ENCODE data around the gene BLOC1S5. TPM values are rescaled to one million over a fixed set of nuclear protein-coding genes. Genes with fewer than 3 reads are reported as not detected.

BLOC1S5 gene
- total RNA-seq, 1 donor from 2014 or later: 10.7 TPM

DNA sequence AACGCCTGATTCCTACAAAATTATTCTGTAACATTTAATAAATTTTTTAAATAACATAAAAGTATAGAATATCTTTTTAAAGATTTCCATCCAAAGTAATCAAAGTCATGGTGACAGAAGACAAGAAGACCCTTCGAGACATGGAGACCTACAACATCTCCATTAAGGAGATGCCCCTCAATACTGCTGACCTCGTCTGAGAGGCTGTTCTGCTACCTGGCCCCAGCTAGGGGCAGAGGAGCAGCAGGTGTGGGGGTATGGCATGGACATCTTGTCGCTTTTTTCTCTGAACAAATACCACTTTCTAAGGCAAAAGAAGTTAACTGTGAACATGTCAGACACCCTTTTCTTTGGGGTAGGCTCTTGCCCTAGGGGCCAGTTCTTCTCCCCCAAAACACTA, 44.1 kb downstream of the BLOC1S5 start:
- Histone ChIP-seq H3K27me3 (no peaks in the 10 kb centered on the region), H3K27ac (no peak overlapping the region), H3K9me3 (no peaks in the 10 kb centered on the region), H3K4me3 (no peak overlapping the region), H3K36me3 (peaks cover 3% of the 10 kb centered on the region), H3K4me1 (no peaks in the 10 kb centered on the region)
- intact Hi-C loops (cut with DNase I): no loop called here
- DNase-seq (no peak), ATAC-seq (no peak)
- TF ChIP-seq CTCF (IDR thresholded peaks at IDR 0.05): no peak

DNA sequence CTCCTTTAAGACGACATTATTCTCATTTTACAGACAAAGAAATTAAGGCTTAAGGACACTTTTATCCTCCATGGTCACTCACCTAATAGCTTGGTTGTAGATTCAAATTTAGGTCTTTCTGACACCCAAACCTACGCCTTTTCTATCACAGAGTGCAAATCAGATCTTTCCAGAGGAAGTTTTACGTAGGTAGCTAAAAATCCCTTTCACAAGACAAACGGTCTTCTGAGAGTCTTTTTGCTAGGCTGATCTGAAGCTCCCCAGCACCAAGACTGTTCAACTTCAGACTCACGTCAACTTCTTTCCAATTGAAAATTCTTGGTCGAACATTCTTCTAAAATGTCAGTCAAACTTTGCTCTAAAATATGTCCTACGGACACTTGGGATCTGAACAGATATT, 46.5 kb downstream of the BLOC1S5 start:
- Histone ChIP-seq H3K27ac (no peak overlapping the region), H3K27me3 (no peaks in the 10 kb centered on the region), H3K4me3 (no peak overlapping the region), H3K36me3 (peaks cover 9% of the 10 kb centered on the region), H3K9me3 (no peaks in the 10 kb centered on the region), H3K4me1 (no peaks in the 10 kb centered on the region)
- no peak for TF ChIP-seq CTCF (IDR thresholded peaks at IDR 0.05)
- ATAC-seq (no peak), DNase-seq (no peak)
- intact Hi-C loops (cut with DNase I): no loop called here

- DNase-seq (no peak), ATAC-seq (no peak)
- intact Hi-C loops (cut with DNase I): no loop called here
- Histone ChIP-seq H3K36me3 (peaks cover 9% of the 10 kb centered on the region), H3K9me3 (no peaks in the 10 kb centered on the region), H3K27me3 (no peaks in the 10 kb centered on the region), H3K4me3 (no peak overlapping the region), H3K4me1 (no peaks in the 10 kb centered on the region), H3K27ac (no peak overlapping the region)
- TF ChIP-seq CTCF (IDR thresholded peaks at IDR 0.05): no peak
These were observed 46.9 kb downstream of the BLOC1S5 start for GRCh38 chr6:8017276-8017701.

- DNase-seq: no peak
- TF ChIP-seq CTCF (IDR thresholded peaks at IDR 0.05): no peak
- H3K4me3 ChIP-seq: no peak overlapping the region
- H3K9me3 ChIP-seq: no peaks in the 10 kb centered on the region
- intact Hi-C loops (cut with DNase I): no loop called here
- ATAC-seq: no peak
- H3K4me1 ChIP-seq: no peaks in the 10 kb centered on the region
- H3K27me3 ChIP-seq: no peaks in the 10 kb centered on the region
- H3K27ac ChIP-seq: no peak overlapping the region
- peaks cover 9% of the 10 kb centered on the region for H3K36me3 ChIP-seq
These were observed 49.2 kb downstream of the BLOC1S5 start for GRCh38 chr6:8014947-8015346.

GRCh38 chr6:8013763-8014162, 50.4 kb downstream of the BLOC1S5 start:
- intact Hi-C loops (cut with DNase I): no loop called here
- H3K9me3 ChIP-seq: no peaks in the 10 kb centered on the region
- TF ChIP-seq CTCF (IDR thresholded peaks at IDR 0.05): no peak
- peaks cover 9% of the 10 kb centered on the region for H3K36me3 ChIP-seq
- no peaks in the 10 kb centered on the region for H3K4me1 ChIP-seq
- ATAC-seq (no peak), DNase-seq (no peak)
- no peak overlapping the region for H3K4me3 ChIP-seq
- no peaks in the 10 kb centered on the region for H3K27me3 ChIP-seq
- H3K27ac ChIP-seq: no peak overlapping the region

DNA sequence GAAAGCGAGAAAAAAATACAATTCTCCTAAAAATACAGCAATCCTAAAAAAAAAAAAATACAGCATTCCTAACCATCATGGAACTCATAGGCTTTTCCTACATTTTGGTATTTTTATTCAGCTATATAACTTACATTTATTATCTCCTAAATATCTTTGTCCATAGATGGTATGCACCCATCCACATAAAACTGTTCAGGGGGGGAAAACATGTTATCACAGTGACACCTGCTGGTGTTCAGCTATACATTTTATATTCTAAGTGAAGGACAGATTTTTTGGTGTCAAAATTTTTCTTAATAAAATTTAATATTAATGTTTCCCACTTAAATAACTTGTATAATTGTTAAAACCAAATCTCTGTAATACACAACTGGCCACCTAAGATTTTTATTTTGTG, 58.0 kb downstream of the BLOC1S5 start:
- no peaks in the 10 kb centered on the region for H3K27me3 ChIP-seq
- no peak overlapping the region for H3K27ac ChIP-seq
- DNase-seq: no peak
- peak; percentile 54 for TF ChIP-seq CTCF (IDR thresholded peaks at IDR 0.05)
- no peaks in the 10 kb centered on the region for H3K9me3 ChIP-seq
- H3K4me1 ChIP-seq: no peaks in the 10 kb centered on the region
- intact Hi-C loops (cut with DNase I): no loop called here
- no peaks in the 10 kb centered on the region for H3K36me3 ChIP-seq
- H3K4me3 ChIP-seq: no peak overlapping the region
- peak; percentile 52 for ATAC-seq

Data from upper lobe of right lung (tissue), 1 donor.